ENCODE results near the gene PIRT.

The PIRT gene

GRCh38 chr17:10821054-10821453 lies 16.8 kb downstream of the PIRT start:
- no peak for DNase-seq (ENCODE audit: low read depth)

- no peak for DNase-seq (ENCODE audit: low read depth)
Measured at GRCh38 chr17:10815319-10815718, 22.6 kb downstream of the PIRT start.

- no peak for DNase-seq (ENCODE audit: low read depth)
Measured at GRCh38 chr17:10814075-10814474, 23.8 kb downstream of the PIRT start.

GRCh38 chr17:10812674-10813073 lies 25.2 kb downstream of the PIRT start:
- no peak for DNase-seq (ENCODE audit: low read depth)

- no peak for DNase-seq (ENCODE audit: low read depth)
Measured at GRCh38 chr17:10809605-10810004, 28.3 kb downstream of the PIRT start.

- no peak for DNase-seq (ENCODE audit: low read depth)
Measured at GRCh38 chr17:10807704-10808128, 30.2 kb downstream of the PIRT start.

- no peak for DNase-seq (ENCODE audit: low read depth)
Measured at GRCh38 chr17:10806545-10807262, 31.2 kb downstream of the PIRT start.

- no peak for DNase-seq (ENCODE audit: low read depth)
Measured at GRCh38 chr17:10805911-10806310, 32.0 kb downstream of the PIRT start.

- no peak for DNase-seq (ENCODE audit: low read depth)
Measured at GRCh38 chr17:10804546-10804945, 33.3 kb downstream of the PIRT start.

GRCh38 chr17:10803830-10804475 lies 33.9 kb downstream of the PIRT start, which contains the start of gene TMEM238L:
TMEM238L (minus strand) TSS chr17:10804099; CDS start chr17:10803963, 136 bp downstream.
- DNase-seq (ENCODE audit: low read depth): no peak

GRCh38 chr17:10803350-10803749 lies 34.5 kb downstream of the PIRT start:
- no peak for DNase-seq (ENCODE audit: low read depth)

- no peak for DNase-seq (ENCODE audit: low read depth)
Measured at GRCh38 chr17:10802496-10803284, 35.2 kb downstream of the PIRT start.

GRCh38 chr17:10799407-10799806 lies 38.5 kb downstream of the PIRT start:
- DNase-seq (ENCODE audit: low read depth): no peak

GRCh38 chr17:10798910-10799309 lies 39.0 kb downstream of the PIRT start:
- no peak for DNase-seq (ENCODE audit: low read depth)

- no peak for DNase-seq (ENCODE audit: low read depth)
Measured at GRCh38 chr17:10798332-10798749, 39.5 kb downstream of the PIRT start.

- DNase-seq (ENCODE audit: low read depth): no peak
Measured at GRCh38 chr17:10797476-10798328, 40.2 kb downstream of the PIRT start.

GRCh38 chr17:10793816-10794215 lies 44.1 kb downstream of the PIRT start:
- no peak for DNase-seq (ENCODE audit: low read depth)

- DNase-seq (ENCODE audit: low read depth): no peak
Measured at GRCh38 chr17:10793256-10793655, 44.6 kb downstream of the PIRT start.

- no peak for DNase-seq (ENCODE audit: low read depth)
Measured at GRCh38 chr17:10792151-10792550, 45.7 kb downstream of the PIRT start.

GRCh38 chr17:10790491-10791401 lies 47.1 kb downstream of the PIRT start:
- DNase-seq (ENCODE audit: low read depth): no peak
